Naive B cell (primary cell): ENCODE results near the gene ADGRL2. TPM values are rescaled to one million over a fixed set of nuclear protein-coding genes. Genes with fewer than 3 reads are reported as not detected.
"Not testable (repeated sequence)": the region's sequence is repeated elsewhere in the genome, so short reads cannot be mapped to it uniquely, and the experiment has no call there.

Experiments used
- ATAC-seq, 2 donors: fragments of 150-1000 bp; cut with Tn5 transposase; 2 replicates each; pipeline ENCODE4 v1.10.0; 2021; ENCODE audit warnings: low read depth in 2 of 2, mild to moderate bottlenecking in 2 of 2, moderate library complexity in 2 of 2
- DNase-seq: peaks from one replicate; pipeline ENCODE4 v3.0.0; 2022
- H3K27ac Mint-ChIP-seq, 6 donors: one replicate each; pipeline ENCODE4 v1.8.0; 2020 to 2022; ENCODE audit warnings: mild to moderate bottlenecking in 6 of 6, mixed read lengths in 6 of 6, moderate library complexity in 5 of 6, inconsistent platforms in 2 of 6
- H3K27me3 Mint-ChIP-seq, 3 donors: one replicate each; pipeline ENCODE4 v1.8.0; 2021 to 2022; ENCODE audit warnings: mixed read lengths in 3 of 3, mild to moderate bottlenecking in 1 of 3
- H3K36me3 Mint-ChIP-seq, 2 donors: one replicate each; pipeline ENCODE4 v1.8.0; 2020 to 2022; ENCODE audit warnings: mixed read lengths in 2 of 2, inconsistent platforms in 1 of 2, mild to moderate bottlenecking in 1 of 2
- H3K4me1 Mint-ChIP-seq, 3 donors: one replicate each; pipeline ENCODE4 v1.8.0; 2020 to 2022; ENCODE audit warnings: mixed read lengths in 3 of 3, inconsistent platforms in 1 of 3, mild to moderate bottlenecking in 1 of 3, moderate library complexity in 1 of 3
- H3K4me3 Mint-ChIP-seq, 8 donors: one replicate each; pipeline ENCODE4 v1.8.0; 2020 to 2022; ENCODE audit warnings: mild to moderate bottlenecking in 8 of 8, mixed read lengths in 8 of 8, moderate library complexity in 8 of 8, inconsistent platforms in 2 of 8
- H3K9me3 Mint-ChIP-seq, 7 donors: one replicate each; pipeline ENCODE4 v1.8.0; 2020 to 2022; ENCODE audit warnings: mixed read lengths in 7 of 7, mild to moderate bottlenecking in 5 of 7, inconsistent platforms in 2 of 7, moderate library complexity in 1 of 7
- polyA plus RNA-seq, 6 donors: library from polyadenylated mRNA; unstranded; fragments of 300-500 nt; fragmentation: Illumina TruSeq; gene quantifications; one replicate each; pipeline ENCODE4 v1.2.3, GENCODE V29; 2021; ENCODE audit warnings: low read depth in 6 of 6

Gene ADGRL2
- polyA plus RNA-seq, 6 donors from 2014 or later, result not detected

DNA sequence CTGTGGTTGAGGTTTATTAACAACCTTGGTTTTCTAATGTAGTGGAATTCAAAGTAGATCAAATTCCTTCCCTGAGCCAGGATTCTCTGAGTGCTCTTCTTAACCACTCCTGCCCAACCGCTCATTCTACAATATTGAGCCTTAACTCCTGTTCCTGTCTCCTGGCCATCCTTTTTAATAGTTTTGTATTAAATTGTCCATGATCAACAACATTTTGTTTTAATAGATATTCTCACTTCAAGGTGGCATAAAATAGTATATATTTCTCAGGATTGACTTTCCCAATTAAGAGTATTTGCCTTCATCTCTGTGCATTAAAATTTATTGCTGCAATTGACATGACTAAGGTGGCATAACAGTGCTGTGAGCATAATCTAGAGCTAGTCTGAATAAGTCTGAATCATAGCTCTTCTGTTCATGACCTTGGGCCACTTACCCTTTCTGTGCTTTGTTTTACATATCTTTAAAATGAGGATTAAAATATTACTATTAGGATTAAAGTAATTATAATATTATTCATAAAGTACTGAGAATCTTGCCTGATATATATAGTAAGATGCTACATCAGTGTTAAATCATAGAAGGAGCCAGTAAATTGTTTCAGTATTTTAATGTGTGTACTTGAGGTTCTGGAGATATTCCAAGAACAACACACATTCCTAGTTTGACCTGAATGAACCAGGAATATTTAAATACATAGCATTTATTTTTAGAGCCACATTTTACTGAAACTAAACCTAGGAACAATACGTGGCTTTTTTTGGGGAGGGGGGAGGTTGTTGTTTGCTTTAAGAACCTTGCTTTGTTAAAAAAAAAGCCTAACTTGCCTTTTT lies 76.4 kb downstream of the ADGRL2 start:
- no peak overlapping the region for H3K4me3 Mint-ChIP-seq
- no peaks in the 10 kb centered on the region for H3K36me3 Mint-ChIP-seq
- peaks cover 0 to 4% (median 0%) of the 10 kb centered on the region in 7 donors for H3K9me3 Mint-ChIP-seq
- H3K4me1 Mint-ChIP-seq, result no peaks in the 10 kb centered on the region
- no peak for DNase-seq
- no peak for ATAC-seq
- no peaks in the 10 kb centered on the region for H3K27me3 Mint-ChIP-seq
- no peak overlapping the region for H3K27ac Mint-ChIP-seq

DNA sequence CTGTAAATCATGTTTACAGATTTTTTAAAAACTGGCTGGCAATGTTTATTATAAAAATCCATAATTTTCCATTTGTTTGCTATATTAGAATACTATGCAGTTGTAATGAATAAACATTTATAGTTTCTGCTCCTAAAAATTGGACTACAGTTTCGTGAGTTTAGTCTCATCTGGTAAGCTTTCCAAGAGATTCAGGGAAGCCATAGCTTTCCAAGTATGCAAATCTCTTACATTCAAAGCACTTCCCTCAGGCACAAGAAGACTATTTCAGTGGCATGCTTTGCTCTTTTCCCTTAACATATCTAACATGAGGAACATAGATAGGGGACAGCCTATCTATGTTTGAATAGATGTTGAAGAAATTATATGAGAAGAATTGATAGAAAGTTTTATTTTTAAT lies 77.2 kb downstream of the ADGRL2 start:
- no peak overlapping the region for H3K27ac Mint-ChIP-seq
- ATAC-seq, result no peak
- peaks cover 0 to 4% (median 0%) of the 10 kb centered on the region in 7 donors for H3K9me3 Mint-ChIP-seq
- H3K4me1 Mint-ChIP-seq, result no peaks in the 10 kb centered on the region
- no peak overlapping the region for H3K4me3 Mint-ChIP-seq
- H3K36me3 Mint-ChIP-seq, result no peaks in the 10 kb centered on the region
- no peaks in the 10 kb centered on the region for H3K27me3 Mint-ChIP-seq
- DNase-seq, result no peak

DNA sequence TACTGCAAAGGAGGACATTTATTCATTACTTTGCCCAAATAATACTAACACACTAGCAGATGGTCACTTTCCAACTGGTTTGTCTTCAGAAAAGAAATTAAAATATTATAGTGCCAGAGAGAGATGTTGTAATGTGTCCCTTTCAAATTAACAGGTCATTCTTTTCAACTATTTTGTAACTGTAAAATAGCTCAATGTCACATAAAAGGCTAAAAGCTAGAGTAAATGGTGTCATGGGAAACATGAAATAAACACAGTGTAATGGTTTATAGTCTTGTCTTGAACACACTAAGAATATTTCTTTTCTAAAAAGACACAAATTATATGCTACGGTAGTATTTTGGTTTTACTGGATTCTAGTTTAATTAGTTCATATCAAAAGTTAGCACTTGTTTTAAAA lies 77.8 kb downstream of the ADGRL2 start:
- Mint-ChIP-seq H3K36me3 (no peaks in the 10 kb centered on the region), H3K4me1 (no peaks in the 10 kb centered on the region), H3K27me3 (no peaks in the 10 kb centered on the region), H3K27ac (no peak overlapping the region), H3K4me3 (no peak overlapping the region), H3K9me3 (peaks cover 0 to 4% (median 0%) of the 10 kb centered on the region in 7 donors)
- ATAC-seq (no peak), DNase-seq (no peak)

DNA sequence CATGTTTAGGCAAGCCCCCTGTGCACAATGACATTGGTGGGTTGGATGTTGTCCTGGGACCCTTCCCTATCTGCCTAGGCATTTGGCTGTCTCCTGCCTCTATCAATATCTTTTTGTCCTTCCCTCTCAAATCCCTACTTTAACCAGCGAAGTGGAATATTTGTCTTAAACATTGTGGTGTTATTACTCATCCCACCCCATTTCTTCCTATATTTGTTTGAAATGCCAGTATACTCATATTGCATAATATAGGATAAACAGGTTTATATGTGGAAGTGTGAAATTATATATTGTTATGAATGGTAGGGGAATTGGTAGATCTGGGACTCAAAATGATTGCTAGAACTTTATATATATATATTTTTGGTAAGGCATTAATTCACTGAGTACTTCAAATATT lies 80.0 kb downstream of the ADGRL2 start:
- DNase-seq (no peak), ATAC-seq (no peak)
- no peak overlapping the region for H3K4me3 Mint-ChIP-seq
- H3K4me1 Mint-ChIP-seq, result no peaks in the 10 kb centered on the region
- H3K9me3 Mint-ChIP-seq, result peaks cover 0 to 4% (median 0%) of the 10 kb centered on the region in 7 donors
- H3K27me3 Mint-ChIP-seq, result no peaks in the 10 kb centered on the region
- H3K27ac Mint-ChIP-seq, result no peak overlapping the region
- H3K36me3 Mint-ChIP-seq, result no peaks in the 10 kb centered on the region

DNA sequence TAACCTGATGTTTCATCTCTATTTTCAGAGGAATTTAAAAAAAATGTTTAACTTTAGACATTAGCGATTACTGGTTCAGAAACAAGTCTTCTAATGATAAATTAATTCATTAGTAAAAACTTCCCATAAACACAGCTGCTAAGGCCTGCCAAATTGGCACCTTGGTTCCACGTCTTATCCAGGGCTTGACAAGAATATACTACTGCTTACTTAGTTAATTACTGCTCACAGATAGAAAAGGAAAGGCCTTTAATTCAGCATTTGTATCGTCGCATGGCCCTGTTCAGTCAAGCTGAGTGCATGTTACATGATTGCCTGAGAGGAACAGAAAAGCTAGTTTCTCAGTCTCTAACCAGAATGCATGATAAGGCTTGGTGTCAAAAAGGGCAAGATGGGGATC lies 84.6 kb downstream of the ADGRL2 start:
- no peak for ATAC-seq
- no peak overlapping the region for H3K4me3 Mint-ChIP-seq
- no peaks in the 10 kb centered on the region for H3K4me1 Mint-ChIP-seq
- peaks cover 0 to 4% (median 0%) of the 10 kb centered on the region in 7 donors for H3K9me3 Mint-ChIP-seq
- no peak overlapping the region for H3K27ac Mint-ChIP-seq
- H3K27me3 Mint-ChIP-seq, result no peaks in the 10 kb centered on the region
- no peaks in the 10 kb centered on the region for H3K36me3 Mint-ChIP-seq
- DNase-seq, result no peak

DNA sequence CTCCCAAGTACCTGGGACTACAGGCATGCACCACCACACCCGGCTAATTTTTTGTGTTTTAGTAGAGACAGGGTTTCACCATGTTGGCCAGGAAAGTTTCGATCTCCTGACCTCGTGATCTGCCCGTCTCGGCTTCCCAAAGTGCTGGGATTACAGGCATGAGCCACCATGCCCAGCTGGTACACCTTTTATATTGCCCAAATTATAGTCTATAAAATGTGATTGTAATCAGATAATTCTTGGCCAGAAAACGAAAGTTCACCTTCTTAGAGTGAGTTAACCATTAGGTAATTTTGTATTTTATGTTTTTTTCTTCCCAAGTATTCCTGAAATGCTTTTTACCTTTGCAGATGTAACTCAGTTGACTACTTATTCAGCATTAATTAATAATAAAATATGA lies 85.6 kb downstream of the ADGRL2 start:
- not testable (repeated sequence) for H3K36me3 Mint-ChIP-seq, H3K27ac Mint-ChIP-seq, ATAC-seq, H3K4me3 Mint-ChIP-seq, DNase-seq, H3K4me1 Mint-ChIP-seq, H3K27me3 Mint-ChIP-seq, H3K9me3 Mint-ChIP-seq

DNA sequence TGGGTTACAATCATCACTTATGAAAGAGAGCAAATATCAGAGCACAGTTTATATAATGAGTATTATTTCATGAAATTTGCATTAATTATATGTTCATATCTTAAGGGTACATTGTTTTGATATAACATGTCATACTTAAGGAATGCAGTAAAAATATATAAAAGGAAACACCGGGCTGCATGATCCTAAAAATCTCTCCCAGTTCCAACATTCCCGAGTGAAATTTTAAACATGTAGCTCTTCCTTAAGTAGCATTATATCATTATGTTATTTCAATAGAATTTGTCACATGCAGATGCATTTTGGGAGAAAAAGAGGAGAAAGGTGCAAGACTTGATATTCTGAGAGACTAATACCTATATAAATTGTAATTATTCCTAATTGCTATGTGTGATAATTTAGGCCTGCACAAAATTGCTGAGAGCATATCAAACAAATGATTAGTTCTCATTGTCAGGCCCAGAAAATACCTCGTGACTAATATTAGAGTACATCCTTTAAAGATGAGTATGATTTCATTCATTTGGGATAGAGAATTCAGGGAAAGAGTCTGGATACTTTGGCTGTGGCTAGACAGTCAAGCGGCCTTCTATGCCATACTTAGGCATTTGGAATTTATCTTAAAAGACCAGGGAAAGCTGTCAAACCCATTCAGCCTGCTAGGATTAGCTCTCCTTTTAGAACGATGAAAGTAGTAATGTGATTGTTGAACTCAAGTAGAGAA lies 86.8 kb downstream of the ADGRL2 start:
- Mint-ChIP-seq H3K27me3 (no peaks in the 10 kb centered on the region), H3K9me3 (peaks cover 0 to 2% (median 0%) of the 10 kb centered on the region in 7 donors), H3K27ac (no peak overlapping the region), H3K4me1 (no peaks in the 10 kb centered on the region), H3K4me3 (no peak overlapping the region), H3K36me3 (no peaks in the 10 kb centered on the region)
- ATAC-seq (no peak), DNase-seq (no peak)

DNA sequence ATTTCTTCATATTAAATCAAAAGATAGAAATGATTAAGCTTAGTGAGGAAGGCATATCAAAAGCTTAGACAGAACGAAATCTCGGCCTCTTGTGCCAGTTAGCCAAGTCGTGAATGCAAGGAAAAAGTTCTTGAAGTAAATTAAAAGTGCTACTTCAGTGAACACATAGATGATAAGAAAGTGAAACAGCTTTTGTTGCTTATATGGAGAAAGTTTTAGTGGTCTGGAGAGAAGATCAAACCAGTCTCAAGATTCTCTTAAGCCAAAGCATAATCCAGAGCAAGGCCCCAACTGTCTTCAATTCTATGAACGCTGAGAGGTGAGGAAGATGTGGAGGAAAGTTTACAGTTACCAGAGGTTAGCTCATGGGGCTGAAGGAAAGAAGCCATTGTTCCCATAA lies 88.4 kb downstream of the ADGRL2 start:
- ATAC-seq, result no peak
- Mint-ChIP-seq H3K27ac (no peak overlapping the region), H3K36me3 (no peaks in the 10 kb centered on the region), H3K27me3 (no peaks in the 10 kb centered on the region), H3K4me3 (no peak overlapping the region), H3K9me3 (no peaks in the 10 kb centered on the region), H3K4me1 (no peaks in the 10 kb centered on the region)
- no peak for DNase-seq

DNA sequence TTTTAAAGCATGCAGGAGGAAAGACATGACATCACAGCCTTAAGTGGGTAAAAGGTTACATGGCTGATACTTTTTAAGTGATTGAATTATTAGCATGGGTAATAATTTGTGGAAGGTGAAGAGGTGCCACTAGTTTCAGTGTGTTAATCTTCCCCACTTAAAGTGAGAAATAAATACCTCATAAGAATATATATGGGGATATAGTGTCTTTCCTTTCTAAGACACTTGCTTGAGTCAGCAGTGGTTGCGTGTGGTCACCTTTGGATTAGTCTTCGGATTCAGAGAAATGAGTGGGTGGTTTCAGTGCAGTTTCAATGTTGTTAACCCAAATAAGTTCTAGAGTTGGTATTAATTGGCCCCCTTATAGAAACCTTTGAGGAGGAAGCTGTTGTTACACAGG lies 94.1 kb downstream of the ADGRL2 start:
- H3K27ac Mint-ChIP-seq, result no peak overlapping the region
- H3K9me3 Mint-ChIP-seq, result no peaks in the 10 kb centered on the region
- no peak for DNase-seq
- ATAC-seq, result no peak
- H3K27me3 Mint-ChIP-seq, result no peaks in the 10 kb centered on the region
- H3K4me3 Mint-ChIP-seq, result no peak overlapping the region
- no peaks in the 10 kb centered on the region for H3K36me3 Mint-ChIP-seq
- H3K4me1 Mint-ChIP-seq, result no peaks in the 10 kb centered on the region

DNA sequence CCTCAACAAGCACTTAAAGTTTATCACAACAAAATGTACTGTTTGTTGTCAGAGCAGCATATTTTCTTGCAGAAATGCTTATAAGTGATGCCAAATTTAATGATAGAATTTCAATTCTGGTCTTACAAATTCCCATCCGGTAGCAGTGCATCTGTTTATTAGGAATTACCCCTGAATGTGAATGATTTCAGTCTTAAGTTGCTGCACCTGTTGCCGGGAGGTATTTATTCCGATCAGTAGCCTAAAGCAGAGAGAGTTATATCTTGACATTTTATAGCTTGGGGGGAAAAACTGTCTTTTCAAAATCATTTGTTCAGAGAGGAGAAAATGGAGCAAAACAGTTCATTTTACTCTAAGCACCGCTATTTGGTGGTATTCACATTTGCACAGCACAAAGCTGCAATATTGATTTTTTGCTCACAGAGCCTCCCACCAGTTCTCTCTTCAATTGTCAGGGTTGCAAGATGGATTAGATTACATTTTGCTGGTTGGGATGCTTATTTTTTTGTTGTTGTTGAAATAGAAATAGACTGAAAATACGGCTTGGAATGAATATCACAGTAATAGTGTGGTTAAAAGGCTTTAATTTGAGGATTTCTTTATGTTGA lies 98.6 kb downstream of the ADGRL2 start:
- Mint-ChIP-seq H3K27ac (no peak overlapping the region), H3K4me3 (no peak overlapping the region), H3K27me3 (no peaks in the 10 kb centered on the region), H3K9me3 (no peaks in the 10 kb centered on the region), H3K36me3 (no peaks in the 10 kb centered on the region), H3K4me1 (no peaks in the 10 kb centered on the region)
- no peak for DNase-seq
- ATAC-seq, result no peak

DNA sequence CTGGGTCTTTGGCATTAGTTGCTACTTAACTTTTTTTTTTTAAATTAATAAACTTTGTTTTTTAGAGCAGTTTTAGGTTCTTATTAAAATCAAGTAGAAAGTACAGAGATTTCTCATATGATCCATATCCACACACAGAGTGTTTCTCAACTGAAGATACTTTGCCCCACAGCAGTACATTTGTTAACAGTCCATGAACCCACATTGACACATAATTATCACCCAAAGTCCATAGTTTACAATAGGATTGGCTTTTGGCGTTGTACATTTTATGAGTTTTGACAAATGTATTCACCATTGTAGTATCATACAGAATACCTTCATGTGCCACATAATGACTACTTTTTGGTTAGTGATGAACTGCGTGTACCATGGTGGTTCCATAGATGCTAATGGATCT lies 106.8 kb downstream of the ADGRL2 start:
- Mint-ChIP-seq H3K36me3 (no peaks in the 10 kb centered on the region), H3K4me1 (no peaks in the 10 kb centered on the region), H3K27ac (no peak overlapping the region), H3K4me3 (no peak overlapping the region), H3K27me3 (no peaks in the 10 kb centered on the region), H3K9me3 (no peaks in the 10 kb centered on the region)
- ATAC-seq, result no peak
- DNase-seq, result no peak

DNA sequence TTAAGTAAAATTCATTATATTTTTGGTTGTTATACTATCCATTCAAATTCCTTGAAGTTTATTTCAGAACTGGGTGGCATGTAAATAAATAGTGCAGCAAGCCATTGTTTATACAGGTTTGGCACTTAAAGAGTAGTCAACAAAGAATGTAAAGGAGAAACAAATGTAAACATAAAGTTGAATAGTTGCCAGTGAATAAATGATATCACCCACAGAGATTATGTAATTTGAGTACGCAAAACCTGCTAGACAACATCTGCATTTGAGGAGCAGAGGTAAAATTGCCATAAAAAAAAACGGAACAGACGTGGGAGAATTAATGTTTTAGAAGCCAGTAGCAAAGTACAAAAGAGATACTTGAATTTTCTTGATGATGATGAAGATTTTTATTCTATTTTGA lies 111.6 kb downstream of the ADGRL2 start:
- DNase-seq (no peak), ATAC-seq (no peak)
- Mint-ChIP-seq H3K36me3 (no peaks in the 10 kb centered on the region), H3K9me3 (no peaks in the 10 kb centered on the region), H3K27me3 (no peaks in the 10 kb centered on the region), H3K27ac (peak overlapping the region in 1 of 6 donors; percentile 4), H3K4me3 (no peak overlapping the region), H3K4me1 (no peaks in the 10 kb centered on the region)

DNA sequence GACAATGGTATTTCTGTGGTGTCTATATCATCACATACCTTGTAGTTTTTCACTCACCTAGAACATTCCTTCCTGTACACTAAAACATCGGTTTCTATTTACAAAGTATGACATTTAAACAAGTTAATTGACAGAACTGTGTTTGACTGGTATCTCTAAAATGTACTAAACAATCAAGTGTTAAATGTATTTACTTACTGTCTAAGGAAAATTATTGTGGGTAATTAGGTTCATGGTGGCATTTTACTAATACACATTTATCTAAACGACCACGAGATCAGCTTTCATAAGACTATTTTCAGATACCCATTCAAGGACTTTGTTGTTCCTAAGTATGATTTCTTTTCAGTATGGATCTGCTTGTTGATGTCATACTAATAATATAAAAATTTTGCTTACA lies 115.2 kb downstream of the ADGRL2 start:
- H3K9me3 Mint-ChIP-seq, result no peaks in the 10 kb centered on the region
- H3K36me3 Mint-ChIP-seq, result no peaks in the 10 kb centered on the region
- no peak for DNase-seq
- ATAC-seq, result no peak
- no peak overlapping the region for H3K4me3 Mint-ChIP-seq
- no peak overlapping the region for H3K27ac Mint-ChIP-seq
- H3K4me1 Mint-ChIP-seq, result no peaks in the 10 kb centered on the region
- H3K27me3 Mint-ChIP-seq, result no peaks in the 10 kb centered on the region

DNA sequence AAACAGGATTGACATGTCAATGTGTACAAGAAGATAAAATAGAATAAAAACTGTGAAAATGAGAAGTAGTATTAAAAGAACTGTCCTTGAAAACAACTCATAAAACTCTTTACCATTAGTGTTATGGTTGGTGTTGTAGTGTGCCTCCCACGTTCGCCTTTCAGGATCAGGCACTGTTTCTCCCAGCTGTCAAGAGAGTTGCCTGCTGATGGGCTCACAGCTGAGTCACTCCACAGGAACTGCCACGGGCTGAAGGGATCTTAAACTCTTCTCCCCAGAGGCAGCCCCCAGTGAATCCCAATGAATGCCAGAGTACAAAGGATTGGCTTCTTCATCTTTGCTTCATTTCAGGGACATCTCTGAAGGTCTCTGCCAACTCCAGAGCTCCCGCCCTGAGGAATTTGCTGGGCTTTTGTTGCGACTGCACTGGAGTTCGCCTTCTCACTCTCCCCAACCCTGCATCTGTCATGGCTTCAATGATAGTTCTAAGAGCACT lies 119.6 kb downstream of the ADGRL2 start:
- Mint-ChIP-seq H3K9me3 (peaks cover 0 to 4% (median 0%) of the 10 kb centered on the region in 7 donors), H3K4me1 (no peaks in the 10 kb centered on the region), H3K4me3 (no peak overlapping the region), H3K36me3 (no peaks in the 10 kb centered on the region), H3K27ac (no peak overlapping the region), H3K27me3 (no peaks in the 10 kb centered on the region)
- ATAC-seq (no peak), DNase-seq (no peak)
